Lung (tissue), 12 donors: Measurements from ENCODE around the gene PELI2. TPM values are rescaled to one million over a fixed set of nuclear protein-coding genes. Genes with fewer than 3 reads are reported as not detected.

Source experiments
- ATAC-seq: fragments of 200-7000 bp; cut with Tn5 transposase; one replicate; pipeline ENCODE4 v1.9.1; 2020; ENCODE audit warnings: moderate number of reproducible peaks; ENCODE audit not compliant: insufficient read depth, low FRiP score
- DNase-seq, 3 donors: peaks; one replicate each; pipeline ENCODE4 v3.0.0-alpha.2; 2013 to 2017
- H3K27ac ChIP-seq, 2 donors: one replicate each; pipeline ENCODE4 v1.5.1; 2013; ENCODE audit warnings: mild to moderate bottlenecking in 2 of 2, moderate library complexity in 2 of 2, control low read depth in 1 of 2, inconsistent platforms in 1 of 2, low read depth in 1 of 2, low read length in 1 of 2
- H3K27me3 ChIP-seq, 3 donors: one replicate each; pipeline ENCODE4 v1.5.1; 2013; ENCODE audit warnings: low read length in 2 of 3; ENCODE audit not compliant: control insufficient read depth in 3 of 3, insufficient read depth in 3 of 3
- H3K36me3 ChIP-seq, 4 donors: one replicate each; pipeline ENCODE4 v1.5.1; 2013; ENCODE audit warnings: low read length in 4 of 4, mild to moderate bottlenecking in 1 of 4, moderate library complexity in 1 of 4; ENCODE audit not compliant: control insufficient read depth in 4 of 4, insufficient read depth in 4 of 4
- H3K4me1 ChIP-seq, 5 donors: one replicate each; pipeline ENCODE4 v1.5.1; 2013; ENCODE audit warnings: low read length in 5 of 5, mild to moderate bottlenecking in 2 of 5, moderate library complexity in 1 of 5; ENCODE audit not compliant: control insufficient read depth in 5 of 5, insufficient read depth in 5 of 5
- H3K4me3 ChIP-seq: one replicate; pipeline ENCODE4 v1.5.1; 2013; ENCODE audit warnings: mild to moderate bottlenecking, control low read depth, moderate library complexity
- H3K9ac ChIP-seq, 2 donors: one replicate each; pipeline ENCODE4 v1.5.1; 2013; ENCODE audit warnings: low read length in 2 of 2, control low read depth in 1 of 2; ENCODE audit not compliant: insufficient read depth in 1 of 2
- H3K9me3 ChIP-seq, 4 donors: one replicate each; pipeline ENCODE4 v1.5.1; 2013; ENCODE audit warnings: low read length in 3 of 4, mild to moderate bottlenecking in 1 of 4, moderate library complexity in 1 of 4; ENCODE audit not compliant: control insufficient read depth in 4 of 4, insufficient read depth in 3 of 4
- CTCF ChIP-seq: IDR thresholded peaks from 2 replicates; pipeline ENCODE4 v1.5.1; 2012; ENCODE audit warnings: mild to moderate bottlenecking; ENCODE audit errors: control extremely low read depth, extremely low read depth
- WGBS, 2 donors: extraction: QIAGEN DNeasy Blood & Tissue Kit; methylation state at CpG; one replicate each; pipeline ENCODE4 v1.1.7; 2013; 5-methylcytosine and 5-hydroxymethylcytosine counted together
- polyA plus RNA-seq, 2 donors: library from polyadenylated mRNA; stranded (reverse); fragments of 200-250 nt; gene quantifications; one replicate each; pipeline ENCODE4 v1.2.1, GENCODE V29; 2013
- total RNA-seq, 2 donors: library from RNA; depleted of rRNA in 1 of 2; stranded (reverse); fragments of >200 nt in 1 of 2; gene quantifications; one replicate each; pipeline ENCODE4 v1.2.1, GENCODE V29; 2014 to 2021
- donor health status: control.
- donor health status: control.
- donor health status: Bipolar disorder and iron deficiency.
- donor health status: healthy.
- donor health status: DM: yes; HTN: yes; CAD: no.

PELI2 gene
- total and polyA plus RNA-seq, 4 donors = 3.8 to 21.1 (median 8.5) TPM

- no peak for DNase-seq
Measured at GRCh38 chr14:56124327-56124726, 6.1 kb downstream of the PELI2 start.

GRCh38 chr14:56125772-56126636 lies 7.8 kb downstream of the PELI2 start:
- no peak overlapping the region for H3K4me3 ChIP-seq
- no peak overlapping the region for H3K27ac ChIP-seq
- peaks cover 0 to 2% (median 0%) of the 10 kb centered on the region in 4 donors for H3K9me3 ChIP-seq
- no peak overlapping the region for H3K9ac ChIP-seq
- no peak for DNase-seq
- H3K36me3 ChIP-seq = no peaks in the 10 kb centered on the region
- WGBS, 2 donors = 92 to 94% methylated on average over 12 of the region's 12 CpGs
- ATAC-seq = no peak
- H3K4me1 ChIP-seq = peaks cover 0 to 17% (median 8%) of the 10 kb centered on the region in 5 donors
- no peak for TF ChIP-seq CTCF
- no peaks in the 10 kb centered on the region for H3K27me3 ChIP-seq

More at GRCh38 chr14:56124327-56124726, 6.1 kb downstream of the PELI2 start:
- no peaks in the 10 kb centered on the region for H3K36me3 ChIP-seq
- H3K9me3 ChIP-seq = peaks cover 0 to 2% (median 0%) of the 10 kb centered on the region in 4 donors
- 72 to 77% methylated on average over 2 of the region's 2 CpGs for WGBS, 2 donors
- no peak overlapping the region for H3K27ac ChIP-seq
- peaks cover 0 to 18% (median 13%) of the 10 kb centered on the region in 5 donors for H3K4me1 ChIP-seq
- H3K4me3 ChIP-seq = no peak overlapping the region
- ATAC-seq = no peak
- no peaks in the 10 kb centered on the region for H3K27me3 ChIP-seq
- no peak overlapping the region for H3K9ac ChIP-seq
- no peak for TF ChIP-seq CTCF

GRCh38 chr14:56126637-56126913 lies 8.4 kb downstream of the PELI2 start:
- no peak for TF ChIP-seq CTCF
- Histone ChIP-seq H3K9ac (no peak overlapping the region), H3K27ac (no peak overlapping the region), H3K27me3 (no peaks in the 10 kb centered on the region), H3K9me3 (peaks cover 0 to 2% (median 0%) of the 10 kb centered on the region in 4 donors), H3K4me1 (peaks cover 3 to 17% (median 8%) of the 10 kb centered on the region in 5 donors), H3K4me3 (no peak overlapping the region), H3K36me3 (no peaks in the 10 kb centered on the region)
- no peak for DNase-seq
- 84 to 91% methylated on average over 2 of the region's 2 CpGs for WGBS, 2 donors
- no peak for ATAC-seq
